GM19023 (cell line): ENCODE data around the gene COL27A1.

Experiments used
- ATAC-seq: cut with Tn5 transposase; IDR thresholded peaks from one replicate; pipeline ENCODE4 v1.9.1; 2021; ENCODE audit warnings: mild to moderate bottlenecking, moderate library complexity; ENCODE audit not compliant: unreplicated experiment

Gene COL27A1

GRCh38 chr9:114281473-114282103, 126.3 kb downstream of the COL27A1 start:
- ATAC-seq: no peak

GRCh38 chr9:114282104-114282485, 126.8 kb downstream of the COL27A1 start:
- no peak for ATAC-seq

- no peak for ATAC-seq
Measured at GRCh38 chr9:114282507-114282906, 127.2 kb downstream of the COL27A1 start.

- ATAC-seq: no peak
Measured at GRCh38 chr9:114282926-114283325, 127.6 kb downstream of the COL27A1 start.

GRCh38 chr9:114283551-114284111, 128.3 kb downstream of the COL27A1 start:
- no peak for ATAC-seq

GRCh38 chr9:114284316-114285060, 129.2 kb downstream of the COL27A1 start:
- ATAC-seq: no peak

- no peak for ATAC-seq
Measured at GRCh38 chr9:114285166-114285867, 130.0 kb downstream of the COL27A1 start.

- no peak for ATAC-seq
Measured at GRCh38 chr9:114286146-114286679, 130.9 kb downstream of the COL27A1 start.

GRCh38 chr9:114287001-114287762, 131.8 kb downstream of the COL27A1 start:
- no peak for ATAC-seq

- ATAC-seq: no peak
Measured at GRCh38 chr9:114287763-114288192, 132.4 kb downstream of the COL27A1 start.

GRCh38 chr9:114288193-114289091, 133.1 kb downstream of the COL27A1 start:
- no peak for ATAC-seq

GRCh38 chr9:114289106-114289505, 133.8 kb downstream of the COL27A1 start:
- ATAC-seq: no peak

- no peak for ATAC-seq
Measured at GRCh38 chr9:114289571-114290481, 134.5 kb downstream of the COL27A1 start.

- ATAC-seq: no peak
Measured at GRCh38 chr9:114290561-114290986, 135.2 kb downstream of the COL27A1 start.

- ATAC-seq: no peak
Measured at GRCh38 chr9:114291064-114291474, 135.7 kb downstream of the COL27A1 start.

- no peak for ATAC-seq
Measured at GRCh38 chr9:114291886-114292590, 136.7 kb downstream of the COL27A1 start.

GRCh38 chr9:114294664-114295063, 139.3 kb downstream of the COL27A1 start:
- ATAC-seq: no peak

- no peak for ATAC-seq
Measured at GRCh38 chr9:114296338-114296737, 141.0 kb downstream of the COL27A1 start.
